ENCODE data around the gene NFIL3. TPM values are rescaled to one million over a fixed set of nuclear protein-coding genes. Genes with fewer than 3 reads are reported as not detected.

The NFIL3 gene
- total and polyA plus RNA-seq, 11 donors = 13.1 to 35.9 (median 24.7) TPM

DNA sequence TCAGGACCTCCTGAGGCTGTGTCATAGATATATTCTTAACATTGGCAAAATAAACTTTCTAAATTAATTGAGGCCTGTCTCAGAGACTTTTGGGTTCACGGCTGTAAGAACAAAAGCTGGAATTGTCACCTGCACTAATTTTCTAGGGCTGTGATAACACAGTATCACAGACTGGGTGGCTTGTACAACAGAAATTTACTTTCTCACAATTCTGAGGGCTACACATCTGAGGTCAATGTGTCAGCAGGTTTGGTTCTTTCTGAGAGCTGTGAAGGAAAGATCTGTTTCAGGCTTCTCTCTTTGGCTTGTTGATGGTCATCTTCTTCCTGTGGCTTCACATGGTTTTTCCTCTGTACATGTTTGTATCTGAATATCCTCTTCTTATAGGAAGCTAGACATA, 29.2 kb upstream of the NFIL3 start:
- peaks cover 0 to 6% (median 0%) of the 10 kb centered on the region in 9 donors for H3K27me3 ChIP-seq
- WGBS, 4 donors = 93 to 100% (median 97%) methylated on average over 1 of the region's 1 CpG
- H3K9me3 ChIP-seq = peaks cover 0 to 8% (median 0%) of the 10 kb centered on the region in 12 donors
- no peaks in the 10 kb centered on the region for H3K4me1 ChIP-seq
- no peak overlapping the region for H3K4me3 ChIP-seq
- TF ChIP-seq, protein P1, sequence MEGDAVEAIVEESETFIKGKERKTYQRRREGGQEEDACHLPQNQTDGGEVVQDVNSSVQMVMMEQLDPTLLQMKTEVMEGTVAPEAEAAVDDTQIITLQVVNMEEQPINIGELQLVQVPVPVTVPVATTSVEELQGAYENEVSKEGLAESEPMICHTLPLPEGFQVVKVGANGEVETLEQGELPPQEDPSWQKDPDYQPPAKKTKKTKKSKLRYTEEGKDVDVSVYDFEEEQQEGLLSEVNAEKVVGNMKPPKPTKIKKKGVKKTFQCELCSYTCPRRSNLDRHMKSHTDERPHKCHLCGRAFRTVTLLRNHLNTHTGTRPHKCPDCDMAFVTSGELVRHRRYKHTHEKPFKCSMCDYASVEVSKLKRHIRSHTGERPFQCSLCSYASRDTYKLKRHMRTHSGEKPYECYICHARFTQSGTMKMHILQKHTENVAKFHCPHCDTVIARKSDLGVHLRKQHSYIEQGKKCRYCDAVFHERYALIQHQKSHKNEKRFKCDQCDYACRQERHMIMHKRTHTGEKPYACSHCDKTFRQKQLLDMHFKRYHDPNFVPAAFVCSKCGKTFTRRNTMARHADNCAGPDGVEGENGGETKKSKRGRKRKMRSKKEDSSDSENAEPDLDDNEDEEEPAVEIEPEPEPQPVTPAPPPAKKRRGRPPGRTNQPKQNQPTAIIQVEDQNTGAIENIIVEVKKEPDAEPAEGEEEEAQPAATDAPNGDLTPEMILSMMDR (IDR thresholded peaks at IDR 0.05) = no peak
- no peak for TF ChIP-seq POLR2A (IDR thresholded peaks at IDR 0.05)
- no peak for DNase-seq
- no peak overlapping the region for H3K27ac ChIP-seq
- H3K36me3 ChIP-seq = no peaks in the 10 kb centered on the region
- ATAC-seq = no peak
- intact Hi-C loops (cut with DNase I) = no loop called here

DNA sequence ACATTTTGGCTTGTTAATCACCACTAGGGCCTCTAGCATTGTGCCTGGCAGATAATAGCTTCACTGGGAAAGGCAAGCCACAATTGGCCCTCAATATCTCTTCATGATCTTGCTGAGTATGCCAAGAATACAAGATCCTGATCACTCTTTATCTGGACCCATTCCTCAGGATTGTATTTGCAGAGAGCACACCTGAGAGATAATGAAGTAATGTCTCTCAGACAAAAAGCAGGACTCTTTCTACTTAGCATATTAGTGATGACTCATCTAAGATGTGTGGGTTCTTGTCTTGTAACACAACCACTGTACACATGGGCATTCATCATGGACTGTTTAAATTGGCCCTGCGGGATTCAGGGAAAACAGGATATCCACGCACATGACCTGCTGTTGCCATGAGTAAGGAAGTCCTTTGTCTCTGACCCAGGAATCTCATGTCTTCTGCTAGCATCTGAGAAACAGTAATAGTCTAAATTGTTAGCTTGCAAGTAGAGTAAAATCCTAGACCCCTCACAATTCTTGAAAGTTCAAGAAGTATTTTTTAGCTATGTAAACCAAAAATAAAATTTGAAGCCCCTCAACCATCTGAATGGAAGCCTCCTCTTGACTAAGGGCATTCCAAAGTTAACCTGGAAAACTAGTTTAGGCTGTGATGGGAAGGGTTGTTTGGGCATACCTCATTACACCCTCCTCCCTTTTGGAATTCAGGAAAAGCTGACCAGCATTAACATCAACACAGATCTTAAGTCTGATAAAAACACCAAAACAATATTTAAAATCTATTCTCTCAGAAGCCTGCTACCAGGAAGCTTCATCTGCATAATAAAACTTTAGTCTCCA, 28.0 kb upstream of the NFIL3 start:
- TF ChIP-seq POLR2A (IDR thresholded peaks at IDR 0.05) = no peak
- DNase-seq = no peak
- Histone ChIP-seq H3K9me3 (peaks cover 0 to 8% (median 0%) of the 10 kb centered on the region in 12 donors), H3K27me3 (peaks cover 0 to 6% (median 0%) of the 10 kb centered on the region in 9 donors), H3K4me3 (no peak overlapping the region), H3K4me1 (no peaks in the 10 kb centered on the region), H3K27ac (no peak overlapping the region), H3K36me3 (no peaks in the 10 kb centered on the region)
- WGBS, 4 donors = 71 to 86% (median 81%) methylated on average over 2 of the region's 2 CpGs
- ATAC-seq = no peak
- intact Hi-C loops (cut with DNase I) = no loop called here

DNA sequence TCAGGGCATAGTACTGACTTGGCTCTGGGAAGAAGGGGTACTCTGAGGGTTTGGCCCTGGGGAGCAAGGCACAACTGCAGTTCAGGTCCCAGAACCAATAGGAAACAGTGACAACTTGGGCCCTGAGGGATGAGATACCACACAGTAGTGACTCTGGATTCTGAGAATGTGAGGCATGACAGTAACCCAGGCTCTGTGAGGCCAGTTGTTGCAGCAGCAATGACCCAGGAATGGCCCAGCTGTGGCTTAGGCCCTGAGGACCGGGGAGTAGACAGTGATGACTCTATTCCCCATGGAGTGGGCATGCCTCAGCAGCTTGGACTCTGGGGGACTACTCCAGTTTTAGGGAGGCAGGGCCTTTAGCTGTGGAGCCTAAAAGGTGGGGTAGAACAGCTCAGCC, 21.5 kb upstream of the NFIL3 start:
- intact Hi-C loops (cut with DNase I) = no loop called here
- H3K4me1 ChIP-seq = no peaks in the 10 kb centered on the region
- ATAC-seq (no peak), DNase-seq (no peak)
- no peak for TF ChIP-seq POLR2A (IDR thresholded peaks at IDR 0.05)
- TF ChIP-seq, protein P1 (IDR thresholded peaks at IDR 0.05) = no peak
- WGBS, 4 donors = 56 to 75% (median 74%) methylated on average over 1 of the region's 1 CpG; no CpG with 5 or more reads in 1 of the 4 donors
- H3K36me3 ChIP-seq = no peaks in the 10 kb centered on the region
- H3K27me3 ChIP-seq = peaks cover 0 to 3% (median 0%) of the 10 kb centered on the region in 9 donors
- H3K9me3 ChIP-seq = peaks cover 0 to 20% (median 13%) of the 10 kb centered on the region in 12 donors
- H3K27ac ChIP-seq = no peak overlapping the region
- no peak overlapping the region for H3K4me3 ChIP-seq

- DNase-seq = no peak
- H3K4me3 ChIP-seq = no peak overlapping the region
- H3K27me3 ChIP-seq = peaks cover 0 to 3% (median 0%) of the 10 kb centered on the region in 9 donors
- no peak overlapping the region for H3K27ac ChIP-seq
- no peak for TF ChIP-seq POLR2A (IDR thresholded peaks at IDR 0.05)
- TF ChIP-seq, protein P1 (IDR thresholded peaks at IDR 0.05) = no peak
- H3K36me3 ChIP-seq = no peaks in the 10 kb centered on the region
- no peaks in the 10 kb centered on the region for H3K4me1 ChIP-seq
- H3K9me3 ChIP-seq = peaks cover 0 to 20% (median 13%) of the 10 kb centered on the region in 12 donors
- intact Hi-C loops (cut with DNase I) = no loop called here
- no peak for ATAC-seq
Observed at GRCh38 chr9:91443994-91444392, 20.4 kb upstream of the NFIL3 start.

Measured in heart left ventricle (tissue), 16 donors.